GM12891 (cell line): ENCODE measurements around the gene ARHGEF40.

ENCODE experiments used
- POLR2A ChIP-seq: IDR thresholded peaks from 2 replicates; pipeline ENCODE4 v1.6.1; 2011; ENCODE audit warnings: low read depth, low read length, control low read depth
- POLR2AphosphoS5 ChIP-seq: IDR thresholded peaks from 2 replicates; pipeline ENCODE4 v1.6.1; 2011; ENCODE audit warnings: low read depth, low read length, control low read depth
- POU2F2 ChIP-seq: IDR thresholded peaks from 2 replicates; pipeline ENCODE4 v1.6.1; 2011; ENCODE audit warnings: low read depth, mild to moderate bottlenecking, control low read depth, low read length, moderate library complexity
- TAF1 ChIP-seq: IDR thresholded peaks from 2 replicates; pipeline ENCODE4 v1.6.1; 2011; ENCODE audit warnings: low read depth, low read length, control low read depth

GRCh38 chr14:21049271-21049673 lies 20.8 kb upstream of the ARHGEF40 start:
- TF ChIP-seq POLR2AphosphoS5 (no peak), POLR2A (no peak), TAF1 (no peak), POU2F2 (no peak)
